ENCODE data around the gene UXT. TPM values are rescaled to one million over a fixed set of nuclear protein-coding genes. Genes with fewer than 3 reads are reported as not detected.

The UXT gene
- total RNA-seq, 2 experiments from 2014 or later = 171 to 284 TPM

GRCh38 chrX:47623540-47624027 lies 35.4 kb downstream of the UXT start:
- Histone ChIP-seq H3K36me3 (ENCODE audit: insufficient read depth, low read length) (no peaks in the 10 kb centered on the region), H3K79me2 (ENCODE audit: insufficient read depth, low read depth, low read length) (no peaks in the 10 kb centered on the region), H4K20me1 (ENCODE audit: insufficient read depth, low read length) (no peaks in the 10 kb centered on the region), H3K4me1 (ENCODE audit: insufficient read depth, low read length, poor library complexity, severe bottlenecking) (no peaks in the 10 kb centered on the region), H3K9me3 (ENCODE audit: low read length) (no peaks in the 10 kb centered on the region), H3K4me2 (ENCODE audit: low read length) (no peak overlapping the region), H3K9me2 (ENCODE audit: insufficient read depth, low read length) (no peaks in the 10 kb centered on the region), H3K4me3 (ENCODE audit: low read depth, low read length, poor library complexity, severe bottlenecking) (no peak overlapping the region), H2AFZ (ENCODE audit: low read length) (no peak overlapping the region), H3K27ac (ENCODE audit: low read depth, low read length, poor library complexity, severe bottlenecking) (no peak overlapping the region)
- TF ChIP-seq EZH2phosphoT487 (IDR thresholded peaks at IDR 0.05; ENCODE audit: borderline replicate concordance, low read depth, low read length) (no peak), CTCF (conservative IDR thresholded peaks at IDR 0.05; ENCODE audit: low read length) (no peak)
- intact Hi-C loops (cut with micrococcal nuclease; ENCODE audit: unreplicated experiment) = no loop called here
- DNase-seq (ENCODE audit: low spot score) = no peak
- ChIA-PET POLR2A (interaction anchor here (0.7 kb wide), 1 partner anchor 73 kb away, joined by 4 read pairs; no protein-coding TSS in a partner anchor), CTCF (ENCODE audit: unreplicated experiment) (interaction anchor here (0.6 to 1.0 kb wide), 2 partner anchors 11 to 20 kb away, joined by 3 read pairs; no protein-coding TSS in a partner anchor)
- BruUV-seq (replicated peaks) = no TSS peak

- intact Hi-C loops (cut with micrococcal nuclease; ENCODE audit: unreplicated experiment) = no loop called here
- no peak for DNase-seq (ENCODE audit: low spot score)
- BruUV-seq (replicated peaks) = no TSS peak
- Histone ChIP-seq H3K9me3 (ENCODE audit: low read length) (no peaks in the 10 kb centered on the region), H3K4me3 (ENCODE audit: low read depth, low read length, poor library complexity, severe bottlenecking) (no peak overlapping the region), H3K36me3 (ENCODE audit: insufficient read depth, low read length) (no peaks in the 10 kb centered on the region), H2AFZ (ENCODE audit: low read length) (no peak overlapping the region), H3K4me1 (ENCODE audit: insufficient read depth, low read length, poor library complexity, severe bottlenecking) (no peaks in the 10 kb centered on the region), H3K27ac (ENCODE audit: low read depth, low read length, poor library complexity, severe bottlenecking) (no peak overlapping the region), H3K9me2 (ENCODE audit: insufficient read depth, low read length) (no peaks in the 10 kb centered on the region), H4K20me1 (ENCODE audit: insufficient read depth, low read length) (no peaks in the 10 kb centered on the region), H3K4me2 (ENCODE audit: low read length) (no peak overlapping the region), H3K79me2 (ENCODE audit: insufficient read depth, low read depth, low read length) (no peaks in the 10 kb centered on the region)
- TF ChIP-seq EZH2phosphoT487 (IDR thresholded peaks at IDR 0.05; ENCODE audit: borderline replicate concordance, low read depth, low read length) = no peak
- no peak for TF ChIP-seq CTCF (conservative IDR thresholded peaks at IDR 0.05; ENCODE audit: low read length)
- ChIA-PET POLR2A (no interaction called here), CTCF (ENCODE audit: unreplicated experiment) (no interaction called here)
These were observed 37.1 kb downstream of the UXT start for GRCh38 chrX:47621851-47622250.

- intact Hi-C loops (cut with micrococcal nuclease; ENCODE audit: unreplicated experiment) = no loop called here
- no peak for TF ChIP-seq EZH2phosphoT487 (IDR thresholded peaks at IDR 0.05; ENCODE audit: borderline replicate concordance, low read depth, low read length)
- no peak for TF ChIP-seq CTCF (conservative IDR thresholded peaks at IDR 0.05; ENCODE audit: low read length)
- H3K4me1 ChIP-seq (ENCODE audit: insufficient read depth, low read length, poor library complexity, severe bottlenecking) = no peaks in the 10 kb centered on the region
- BruUV-seq (replicated peaks) = no TSS peak
- H3K27ac ChIP-seq (ENCODE audit: low read depth, low read length, poor library complexity, severe bottlenecking) = no peak overlapping the region
- H3K4me2 ChIP-seq (ENCODE audit: low read length) = no peak overlapping the region
- no peak for DNase-seq (ENCODE audit: low spot score)
- no peak overlapping the region for H2AFZ ChIP-seq (ENCODE audit: low read length)
- CTCF ChIA-PET (ENCODE audit: unreplicated experiment) = no interaction called here
- no peaks in the 10 kb centered on the region for H4K20me1 ChIP-seq (ENCODE audit: insufficient read depth, low read length)
- no peaks in the 10 kb centered on the region for H3K36me3 ChIP-seq (ENCODE audit: insufficient read depth, low read length)
- no peaks in the 10 kb centered on the region for H3K9me3 ChIP-seq (ENCODE audit: low read length)
- H3K9me2 ChIP-seq (ENCODE audit: insufficient read depth, low read length) = no peaks in the 10 kb centered on the region
- no peak overlapping the region for H3K4me3 ChIP-seq (ENCODE audit: low read depth, low read length, poor library complexity, severe bottlenecking)
- POLR2A ChIA-PET = no interaction called here
- H3K79me2 ChIP-seq (ENCODE audit: insufficient read depth, low read depth, low read length) = no peaks in the 10 kb centered on the region
These were observed 38.7 kb downstream of the UXT start for GRCh38 chrX:47620303-47620685.

Data from OCI-LY7 (cell line).